Left renal cortex interstitium (tissue), 4 donors: ENCODE measurements around the gene NAA80. TPM values are rescaled to one million over a fixed set of nuclear protein-coding genes. Genes with fewer than 3 reads are reported as not detected.
"Not testable (repeated sequence)": the region's sequence is repeated elsewhere in the genome, so short reads cannot be mapped to it uniquely, and the experiment has no call there.

ENCODE experiments used
- DNase-seq, 4 donors: peaks; one replicate each; pipeline ENCODE4 v3.0.0-alpha.2; 2013; ENCODE audit warnings: low read depth in 4 of 4, low spot score in 2 of 4, missing footprints in 1 of 4
- polyA plus RNA-seq, 4 donors: library from polyadenylated mRNA; unstranded; fragments of 120-200 nt; gene quantifications; one replicate each; pipeline ENCODE4 v1.2.1, GENCODE V29; 2013; ENCODE audit not compliant: insufficient read length in 4 of 4

The NAA80 gene
- polyA plus RNA-seq, 4 donors, result 7.3 to 13.0 (median 10.3) TPM

DNA sequence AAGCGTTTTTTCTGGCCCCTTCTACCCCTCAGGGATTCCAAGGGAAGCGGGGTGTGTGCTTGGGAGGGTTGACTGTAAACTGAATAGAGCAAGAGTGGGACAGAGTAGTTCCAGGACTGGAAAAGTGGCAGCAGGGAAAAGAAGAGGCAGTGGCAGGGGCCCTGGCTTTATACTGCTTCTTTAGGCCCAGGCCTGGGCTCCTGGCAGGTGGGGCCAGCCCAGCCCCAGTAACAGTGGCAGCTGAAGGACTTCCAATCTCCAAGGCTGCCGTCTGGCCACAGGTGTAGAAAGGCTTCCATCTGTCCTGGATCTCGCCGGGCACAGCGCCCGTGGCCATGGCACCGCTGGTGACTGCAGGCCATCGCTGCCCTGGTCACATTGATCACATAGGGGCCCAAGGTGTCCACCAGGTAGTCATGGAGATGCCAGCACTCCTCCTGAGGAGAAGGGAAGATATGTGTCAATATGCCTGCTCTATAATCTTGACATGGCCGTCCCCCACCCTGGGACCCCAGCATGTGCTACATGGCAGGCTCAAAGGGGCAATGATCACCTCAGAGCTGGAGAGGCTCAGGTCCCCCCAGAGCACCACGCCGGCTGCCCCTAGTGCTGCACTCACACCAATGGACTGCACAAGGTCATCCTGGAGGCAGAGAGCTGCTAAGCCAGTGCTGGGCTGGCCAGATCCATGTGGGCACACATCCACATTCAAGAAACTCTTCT, 6.0 kb downstream of the NAA80 start:
- no peak for DNase-seq

DNA sequence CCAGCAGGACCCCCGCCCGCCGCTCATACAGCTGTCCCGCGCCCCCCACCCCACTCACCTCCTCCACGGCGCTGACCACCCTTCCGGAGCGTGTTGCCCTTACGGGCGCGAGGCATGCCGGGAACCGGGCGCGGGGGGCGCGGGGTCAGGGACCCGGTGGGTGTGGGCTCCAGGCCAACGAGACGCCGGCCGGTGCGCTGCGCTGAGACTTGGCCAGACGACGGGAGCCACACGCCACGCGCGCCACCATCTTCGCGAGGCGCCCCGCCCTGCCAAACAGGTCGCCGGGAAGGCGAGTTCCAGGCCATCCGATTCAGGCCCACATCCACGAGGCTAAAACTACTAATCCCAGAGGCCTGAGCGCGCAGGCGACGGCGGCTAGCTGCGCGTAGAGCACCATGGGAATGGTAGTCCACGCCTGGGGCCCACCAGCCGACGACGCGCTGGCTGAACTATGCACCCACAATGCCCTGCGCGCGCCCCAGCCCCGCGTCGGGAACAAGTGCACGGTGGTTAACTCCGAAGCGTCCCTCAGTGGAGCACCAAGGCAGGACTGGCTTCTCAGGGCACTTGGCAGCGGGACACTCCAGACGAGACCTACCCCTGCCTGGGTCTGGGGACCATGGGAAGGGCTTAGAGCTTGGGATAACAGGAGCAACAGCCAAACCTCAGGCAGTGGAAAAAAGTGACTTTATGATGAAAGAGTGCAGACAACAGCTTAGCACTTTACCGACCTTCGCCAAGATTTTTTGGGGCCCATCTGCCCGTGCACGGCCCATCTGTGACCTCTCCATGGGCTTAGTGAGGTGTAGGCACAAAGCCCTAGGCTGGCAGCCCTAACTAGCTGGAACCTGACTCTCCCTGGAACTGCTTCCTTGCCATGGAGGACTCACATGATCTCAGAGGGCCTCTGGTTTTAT, 6.8 kb downstream of the NAA80 start, which contains the start of gene IFRD2:
TSS of gene IFRD2 (minus strand) at position 271 of the 920 bp plus-strand sequence. CDS start at position 116, 155 bp downstream.
- DNase-seq, result peak; percentile 83 to 95 (median 91)

DNA sequence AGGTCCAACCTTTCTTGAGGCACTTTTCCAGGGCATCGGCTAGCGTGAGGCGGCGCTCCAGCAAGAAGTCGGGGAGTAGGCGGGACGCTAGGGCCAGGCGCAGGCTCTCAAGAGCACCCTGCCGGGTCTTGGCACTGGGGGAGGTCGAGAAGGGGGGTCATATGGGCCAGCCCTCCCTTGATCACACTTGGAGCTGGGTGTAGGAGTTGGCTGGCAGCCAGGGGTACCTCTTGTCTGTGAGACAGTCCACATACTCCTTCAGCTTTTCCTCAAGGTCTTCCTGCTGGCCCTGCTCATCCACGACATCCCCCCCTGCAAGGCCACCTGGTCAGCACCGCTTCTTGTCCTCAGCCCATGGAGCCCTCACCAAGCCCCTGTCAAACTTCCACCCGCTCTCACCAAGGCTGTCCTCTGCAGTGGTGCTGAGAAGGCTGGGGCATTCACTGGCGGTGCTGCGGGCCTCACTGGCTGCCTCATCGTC, 9.0 kb downstream of the NAA80 start:
- no peak for DNase-seq

DNA sequence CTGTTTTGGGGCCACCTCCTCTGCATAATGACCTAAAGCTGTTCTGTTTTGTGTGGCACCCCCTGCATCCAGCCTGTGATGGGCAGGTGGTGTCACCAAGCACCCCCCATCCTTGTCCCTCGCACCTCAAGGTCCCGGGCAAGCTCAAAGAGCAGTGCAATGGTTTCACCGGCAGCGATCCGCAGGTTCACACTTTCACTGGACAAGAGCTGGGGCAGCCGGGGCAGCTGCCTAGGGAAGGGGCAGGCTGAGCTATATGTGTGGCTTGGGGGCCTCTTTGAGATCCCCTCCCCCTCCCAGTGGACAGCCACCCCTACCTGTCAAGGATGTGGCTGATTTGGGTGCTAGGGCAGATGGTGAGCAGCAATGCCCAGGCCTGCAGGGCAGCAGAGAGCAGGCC, 10.1 kb downstream of the NAA80 start:
- DNase-seq, result no peak

DNA sequence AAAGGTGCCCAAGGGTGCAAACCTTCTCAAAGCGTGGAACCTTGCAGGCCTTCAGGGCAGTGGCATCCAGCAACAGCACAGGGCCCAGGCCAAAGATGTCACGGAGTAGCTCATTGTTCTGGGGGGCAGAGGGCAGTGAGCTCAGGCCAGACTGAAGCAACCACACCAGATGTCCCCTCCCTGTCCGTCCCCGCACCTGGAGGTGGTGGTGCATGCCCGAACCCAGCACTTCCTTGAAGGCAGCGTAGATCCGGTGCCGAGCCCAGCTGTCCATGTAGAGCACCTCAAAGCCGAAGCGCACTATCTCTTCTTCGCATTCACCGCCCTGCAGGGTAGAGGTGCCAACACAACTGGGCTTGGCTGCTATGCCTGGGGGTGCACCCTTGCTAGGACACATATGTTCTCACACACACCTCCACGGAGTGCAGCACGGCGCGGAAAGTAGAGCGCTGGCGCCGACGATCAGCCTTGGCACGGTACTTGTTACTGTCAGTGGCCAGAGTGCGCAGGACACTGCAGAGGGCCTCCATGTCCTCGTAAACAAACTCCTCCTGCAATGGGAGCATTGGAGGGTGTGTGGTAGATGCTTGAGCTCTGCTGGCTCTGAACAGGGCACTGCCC, 10.7 kb downstream of the NAA80 start:
- DNase-seq, result no peak

DNA sequence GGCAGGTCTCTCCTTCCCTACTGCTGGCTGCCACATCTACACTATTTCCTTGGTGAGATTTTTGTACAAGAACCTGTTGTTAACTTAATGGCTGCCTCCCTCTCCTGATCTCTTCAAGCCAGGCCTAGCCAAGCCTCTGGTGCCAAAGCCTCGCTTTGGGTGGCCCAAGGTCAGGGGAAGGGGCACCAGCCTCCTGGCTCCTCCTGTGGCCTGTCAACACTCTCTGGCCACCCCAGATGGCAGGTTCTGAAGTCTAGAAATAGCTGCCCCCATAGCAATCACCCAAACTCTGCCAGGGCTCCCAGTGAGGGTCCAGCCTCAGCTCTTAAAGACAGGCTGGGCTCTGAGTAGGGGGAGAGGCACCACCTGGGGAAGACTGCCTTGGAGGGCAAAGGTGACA, 11.9 kb downstream of the NAA80 start:
- DNase-seq, result no peak

DNA sequence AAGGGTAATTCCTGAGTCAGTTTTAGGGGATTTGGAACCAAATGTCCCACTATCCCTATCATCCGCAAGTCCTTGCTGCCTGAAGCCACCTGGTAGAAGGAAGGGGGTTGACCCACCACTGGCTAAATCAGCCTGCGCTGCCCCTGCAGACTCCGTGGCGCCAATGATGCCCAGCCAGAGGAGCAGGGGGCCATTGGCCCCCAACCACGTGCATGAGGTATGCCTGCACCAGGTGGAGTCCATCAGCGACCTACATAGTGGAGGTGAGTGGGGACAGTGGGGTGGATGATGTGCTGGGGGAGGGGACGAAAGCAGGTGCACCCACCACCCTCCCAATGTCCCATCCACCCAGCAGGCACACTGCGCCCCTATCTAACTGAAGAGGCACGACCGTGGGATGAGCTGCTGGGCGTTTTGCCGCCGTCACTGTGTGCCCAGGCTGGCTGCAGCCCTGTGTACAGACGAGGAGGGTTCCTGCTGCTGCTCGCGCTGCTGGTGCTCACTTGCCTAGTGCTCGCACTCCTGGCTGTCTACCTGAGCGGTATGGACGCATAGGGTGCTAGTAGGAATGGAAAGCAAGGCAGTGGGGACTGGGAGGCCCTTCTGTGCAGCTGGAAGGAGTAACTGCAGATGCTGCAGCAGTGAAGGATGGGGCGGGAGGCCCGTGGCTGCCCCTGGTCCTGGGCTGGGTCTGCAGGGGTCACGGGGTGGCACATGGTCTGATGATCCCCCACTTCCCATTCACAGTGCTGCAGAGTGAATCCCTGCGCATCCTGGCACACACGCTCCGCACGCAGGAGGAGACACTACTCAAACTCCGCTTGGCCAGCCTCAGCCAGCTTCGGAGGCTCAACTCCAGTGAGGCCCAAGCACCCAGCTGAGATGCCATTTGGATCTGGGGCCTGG, 12.6 kb downstream of the NAA80 start:
- DNase-seq, result no peak

DNA sequence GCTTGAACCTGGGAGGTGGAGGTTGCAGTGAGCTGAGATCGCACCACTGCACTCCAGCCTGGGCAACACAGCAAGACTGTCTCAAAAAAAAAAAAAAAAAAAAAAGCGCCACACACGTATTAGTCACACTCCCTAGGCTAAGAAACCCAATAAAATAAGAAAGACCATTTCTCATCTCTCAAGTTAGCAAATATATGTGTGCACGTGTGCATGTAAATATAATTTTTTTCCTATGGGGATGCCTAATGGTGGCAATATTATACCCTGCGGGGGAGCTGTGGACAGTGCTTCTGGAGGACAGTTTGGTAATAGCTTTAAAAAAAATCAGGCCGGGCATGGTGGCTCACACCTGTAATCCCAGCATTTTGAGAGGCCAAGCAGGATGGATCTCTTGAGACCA, 15.1 kb downstream of the NAA80 start:
- not testable (repeated sequence) for DNase-seq

DNA sequence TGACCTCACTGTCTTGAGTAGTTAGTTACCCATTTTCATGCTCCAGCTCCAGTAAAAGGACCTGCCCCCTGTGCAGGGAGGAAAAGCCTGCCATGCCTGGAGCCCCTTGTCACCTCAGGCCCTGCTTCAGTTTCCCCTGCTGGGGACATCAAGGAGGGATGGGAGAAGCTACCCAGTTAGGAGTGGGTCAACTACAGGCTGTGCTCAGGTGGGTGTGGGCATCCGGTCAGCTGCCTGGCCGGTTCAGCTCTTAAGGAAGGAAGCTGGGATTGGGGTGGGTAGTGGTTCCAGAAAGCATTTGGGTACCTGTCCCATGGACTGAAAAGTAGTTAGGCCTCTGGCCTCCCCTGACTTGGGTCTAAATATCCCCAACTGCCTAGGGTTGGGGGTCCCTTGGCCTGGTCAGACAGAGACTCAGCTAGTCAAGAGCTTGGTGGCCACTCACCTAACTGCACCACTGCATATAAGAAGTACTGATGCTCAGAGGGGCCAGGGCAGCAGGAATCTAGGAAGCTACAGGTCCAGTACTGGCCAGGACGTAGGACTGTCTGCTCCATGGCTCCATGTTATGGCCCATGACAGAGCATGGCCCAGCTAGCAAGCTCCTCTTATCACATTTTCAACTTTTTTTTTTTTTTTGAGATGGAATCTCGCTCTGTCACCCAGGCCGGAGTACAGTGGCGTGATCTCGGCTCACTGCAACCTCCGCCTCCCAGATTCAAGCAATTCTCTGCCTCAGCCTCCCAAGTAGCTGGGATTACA, 19.8 kb downstream of the NAA80 start:
- DNase-seq, result no peak

DNA sequence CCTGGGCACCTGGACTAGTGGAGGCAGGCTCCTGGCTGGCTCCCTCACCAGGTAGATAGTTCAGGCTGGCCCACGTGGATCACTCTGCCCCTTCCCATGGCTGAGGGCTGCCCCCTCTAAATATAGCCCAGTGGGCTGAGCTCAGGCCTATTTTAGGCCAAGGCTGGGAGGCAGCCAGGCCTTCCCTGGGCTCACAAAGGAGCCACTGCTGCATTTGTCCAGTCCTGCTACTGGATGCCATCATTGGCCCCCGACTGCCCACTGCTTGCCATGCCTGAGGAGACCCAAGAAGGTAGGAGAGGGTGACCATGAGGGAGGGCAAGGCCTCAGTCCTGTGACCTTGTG, 20.4 kb downstream of the NAA80 start, which contains the start of gene LSMEM2:
TSS of gene LSMEM2 (plus strand) at position 208 of the 345 bp plus-strand sequence. CDS start at position 235, 27 bp downstream.
- DNase-seq, result no peak

DNA sequence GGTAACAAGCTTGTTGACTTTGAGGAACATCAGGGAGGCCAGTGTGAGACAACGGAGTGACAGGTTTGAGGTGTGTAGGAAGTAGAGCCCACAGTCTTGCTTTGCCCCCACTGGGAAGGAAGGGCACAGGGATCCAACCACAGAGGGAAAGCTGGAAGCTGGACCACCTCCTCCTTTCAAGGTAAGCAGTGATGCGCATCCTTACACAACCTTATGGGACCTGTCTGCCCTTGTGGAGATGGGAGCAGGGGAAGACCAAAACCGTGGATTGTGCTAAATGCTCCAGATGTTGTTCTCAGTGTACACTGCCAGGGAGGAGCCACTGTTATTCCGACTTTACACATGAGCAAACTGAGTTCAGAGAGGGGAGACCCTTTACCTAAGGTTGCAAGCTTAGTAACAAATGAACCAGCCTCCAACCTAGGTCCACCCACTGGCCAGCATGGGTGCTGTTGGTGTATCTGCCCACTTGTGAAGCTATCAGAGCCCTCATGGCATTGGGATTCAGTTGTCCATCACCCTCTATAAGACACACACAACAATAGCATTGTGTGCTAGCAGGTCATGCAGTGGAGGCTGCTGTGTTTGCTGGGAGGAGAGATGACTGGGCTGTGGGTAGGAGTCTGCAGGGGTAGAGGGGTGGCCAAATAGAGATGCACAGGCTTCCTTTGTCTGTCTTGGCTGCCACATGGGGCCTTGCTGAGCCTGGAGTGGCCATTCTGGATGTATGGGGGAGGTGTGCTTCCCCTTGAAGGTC, 20.9 kb downstream of the NAA80 start:
- no peak for DNase-seq

DNA sequence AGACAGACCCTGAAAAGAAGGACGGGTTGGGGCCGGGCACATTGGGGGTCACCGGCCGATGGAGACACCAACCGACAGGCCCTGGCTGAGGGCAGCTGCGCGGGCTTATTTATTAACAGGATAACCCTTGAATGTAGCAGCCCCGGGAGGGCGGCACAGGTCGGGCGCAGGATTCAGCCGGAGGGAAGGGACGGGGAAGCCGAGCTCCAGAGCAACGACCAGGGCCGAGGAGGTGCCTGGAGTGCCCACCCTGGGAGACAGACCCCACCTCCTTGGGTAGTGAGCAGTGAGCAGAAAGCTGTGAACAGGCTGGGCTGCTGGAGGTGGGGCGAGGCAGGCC, 22.5 kb downstream of the NAA80 start:
- DNase-seq, result no peak

DNA sequence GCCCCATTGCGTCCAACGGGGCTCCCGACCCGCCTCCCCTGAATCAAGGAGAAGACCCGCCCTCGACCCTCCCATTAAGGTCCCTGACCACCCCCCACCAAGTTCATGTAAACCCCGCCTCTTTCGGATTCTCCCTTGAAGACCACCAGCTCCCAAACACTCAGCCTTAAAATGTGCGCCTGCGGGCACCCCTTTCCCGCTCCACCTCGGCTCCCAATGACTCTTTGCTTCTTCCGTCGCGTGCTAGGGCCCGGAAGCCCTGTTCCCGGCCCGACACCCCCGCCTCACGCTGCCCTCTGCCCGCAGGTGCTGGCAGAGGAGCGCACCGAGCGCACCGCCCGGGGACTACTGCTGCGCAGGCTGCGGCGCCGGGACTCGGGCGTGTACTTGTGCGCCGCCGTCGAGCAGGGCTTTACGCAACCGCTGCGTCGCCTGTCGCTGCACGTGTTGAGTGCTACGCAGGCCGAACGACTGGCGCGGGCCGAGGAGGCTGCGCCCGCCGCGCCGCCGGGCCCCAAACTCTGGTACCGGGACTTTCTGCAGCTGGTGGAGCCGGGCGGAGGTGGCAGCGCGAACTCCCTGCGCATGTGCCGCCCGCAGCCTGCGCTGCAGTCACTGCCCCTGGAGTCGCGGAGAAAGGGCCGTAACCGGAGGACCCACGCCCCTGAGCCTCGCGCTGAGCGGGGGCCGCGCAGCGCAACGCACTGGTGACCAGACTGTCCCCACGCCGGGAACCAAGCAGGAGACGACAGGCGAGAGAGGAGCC, 23.0 kb downstream of the NAA80 start:
- DNase-seq, result no peak

DNA sequence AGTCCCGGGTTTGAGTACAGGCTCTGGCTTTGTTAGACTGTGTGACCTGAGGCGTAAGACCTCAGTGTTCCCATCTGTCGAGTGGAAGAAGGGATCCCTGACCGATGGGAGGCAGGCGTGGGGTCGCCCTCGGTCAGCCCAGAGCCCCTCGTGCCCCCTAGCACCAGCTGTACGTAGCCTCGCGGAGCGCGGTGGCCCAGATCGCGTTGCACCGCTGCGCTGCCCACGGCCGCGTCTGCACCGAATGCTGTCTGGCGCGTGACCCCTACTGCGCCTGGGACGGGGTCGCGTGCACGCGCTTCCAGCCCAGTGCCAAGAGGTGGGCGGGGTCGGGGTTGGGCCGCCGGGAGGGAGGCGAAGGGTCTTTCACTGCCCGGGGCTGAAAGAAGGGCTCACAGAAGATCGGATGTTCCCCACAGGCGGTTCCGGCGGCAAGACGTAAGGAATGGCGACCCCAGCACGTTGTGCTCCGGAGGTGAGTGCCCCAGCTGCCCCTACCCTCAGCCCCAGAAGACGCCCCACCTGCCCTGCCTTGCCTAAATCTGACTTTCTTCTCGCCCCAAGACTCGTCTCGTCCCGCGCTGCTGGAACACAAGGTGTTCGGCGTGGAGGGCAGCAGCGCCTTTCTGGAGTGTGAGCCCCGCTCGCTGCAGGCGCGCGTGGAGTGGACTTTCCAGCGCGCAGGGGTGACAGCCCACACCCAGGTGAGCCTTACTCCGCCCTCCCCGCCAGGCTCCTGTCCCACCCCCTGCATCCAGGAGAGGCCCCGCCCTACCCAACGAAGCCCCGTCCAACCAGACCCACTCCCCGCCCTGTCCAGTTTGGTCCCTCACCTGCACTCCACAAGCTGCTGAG, 23.8 kb downstream of the NAA80 start:
- DNase-seq, result no peak

DNA sequence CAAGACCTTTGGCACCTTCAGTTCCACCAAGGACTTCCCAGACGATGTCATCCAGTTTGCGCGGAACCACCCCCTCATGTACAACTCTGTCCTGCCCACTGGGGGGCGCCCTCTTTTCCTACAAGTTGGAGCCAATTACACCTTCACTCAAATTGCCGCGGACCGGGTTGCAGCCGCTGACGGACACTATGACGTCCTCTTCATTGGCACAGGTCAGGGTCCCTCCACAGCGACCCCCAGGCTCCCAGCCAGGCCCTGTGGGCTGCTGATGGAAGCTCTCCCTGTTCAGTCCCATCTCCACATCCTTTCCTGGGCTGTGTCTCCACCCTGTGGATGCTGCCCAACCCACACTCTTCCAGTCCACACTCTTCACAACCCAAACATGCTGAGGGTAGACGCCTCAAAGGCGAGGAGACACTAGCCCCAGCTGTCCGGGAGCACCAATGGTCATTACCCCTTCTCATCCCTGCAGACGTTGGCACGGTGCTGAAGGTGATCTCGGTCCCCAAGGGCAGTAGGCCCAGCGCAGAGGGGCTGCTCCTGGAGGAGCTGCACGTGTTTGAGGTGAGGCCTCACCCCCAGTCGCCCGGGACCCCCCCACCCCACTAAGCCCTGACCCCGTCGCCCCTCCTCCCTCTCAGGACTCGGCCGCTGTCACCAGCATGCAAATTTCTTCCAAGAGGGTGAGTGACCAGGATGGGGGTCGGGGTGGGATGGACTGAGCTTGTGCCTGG, 24.7 kb downstream of the NAA80 start:
- DNase-seq, result no peak

DNA sequence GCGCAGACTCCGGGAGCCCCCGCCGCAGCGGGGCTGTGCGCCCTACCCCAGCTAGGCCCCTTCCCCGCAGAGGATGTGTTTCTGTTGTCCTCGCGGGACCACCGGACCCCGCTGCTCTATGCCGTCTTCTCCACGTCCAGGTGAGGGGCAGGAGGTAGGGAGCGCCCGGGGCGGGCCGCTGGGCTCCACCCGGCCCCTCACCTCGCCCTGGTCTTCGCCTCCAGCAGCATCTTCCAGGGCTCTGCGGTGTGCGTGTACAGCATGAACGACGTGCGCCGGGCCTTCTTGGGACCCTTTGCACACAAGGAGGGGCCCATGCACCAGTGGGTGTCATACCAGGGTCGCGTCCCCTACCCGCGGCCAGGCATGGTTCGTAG, 25.5 kb downstream of the NAA80 start:
- DNase-seq, result no peak
